COLO829 (cell line): ENCODE measurements around the gene KATNIP.

ENCODE experiments used
- DNase-seq: peaks from one replicate; pipeline ENCODE4 v3.0.0; 2012; ENCODE audit warnings: low spot score

KATNIP gene

GRCh38 chr16:27585200-27585599 is 35.3 kb downstream of the KATNIP start:
- no peak for DNase-seq

GRCh38 chr16:27586711-27587110 is 36.8 kb downstream of the KATNIP start:
- DNase-seq, result no peak

- DNase-seq, result no peak
These were observed 38.1 kb downstream of the KATNIP start for GRCh38 chr16:27588057-27588456.

DNA sequence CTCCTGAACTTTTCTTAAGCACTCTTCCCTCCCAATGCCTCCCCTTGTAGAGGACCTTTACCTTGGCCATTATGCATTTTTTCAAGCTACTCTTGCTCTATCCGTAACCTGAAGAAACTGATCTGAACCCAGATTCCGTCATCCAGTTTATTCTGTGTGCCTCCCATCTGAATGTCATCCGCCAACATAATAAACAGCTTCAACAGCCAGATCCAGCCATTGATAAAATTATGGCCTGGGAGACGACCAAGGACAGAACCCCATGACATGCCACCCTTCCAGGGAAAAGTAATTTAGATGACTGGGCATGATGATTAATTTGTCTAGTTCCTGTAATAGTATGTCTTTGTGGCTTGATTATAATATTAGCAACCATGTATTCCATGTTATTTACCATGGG is 41.9 kb downstream of the KATNIP start:
- no peak for DNase-seq

GRCh38 chr16:27595475-27595874 is 45.5 kb downstream of the KATNIP start:
- DNase-seq, result no peak

DNA sequence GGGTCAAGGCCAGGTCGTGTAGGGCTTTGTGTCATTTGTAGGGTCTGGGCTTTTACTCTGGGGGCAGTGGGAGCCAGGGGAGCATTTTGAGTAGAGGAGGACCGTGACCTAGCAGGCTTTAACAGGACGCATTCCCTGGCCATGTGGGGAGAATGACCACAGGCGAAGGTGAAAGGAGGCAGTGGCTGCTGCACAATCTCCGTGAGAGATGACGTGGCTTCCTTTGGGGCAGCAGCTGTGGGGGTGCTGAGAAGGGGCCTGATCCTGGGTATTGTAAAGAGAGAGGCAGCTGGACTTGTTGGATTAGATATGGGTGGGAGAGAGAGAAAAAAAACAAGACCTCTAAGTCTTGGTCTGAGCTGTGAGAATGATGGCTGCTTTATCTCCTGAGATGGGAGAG is 46.0 kb downstream of the KATNIP start:
- no peak for DNase-seq

DNA sequence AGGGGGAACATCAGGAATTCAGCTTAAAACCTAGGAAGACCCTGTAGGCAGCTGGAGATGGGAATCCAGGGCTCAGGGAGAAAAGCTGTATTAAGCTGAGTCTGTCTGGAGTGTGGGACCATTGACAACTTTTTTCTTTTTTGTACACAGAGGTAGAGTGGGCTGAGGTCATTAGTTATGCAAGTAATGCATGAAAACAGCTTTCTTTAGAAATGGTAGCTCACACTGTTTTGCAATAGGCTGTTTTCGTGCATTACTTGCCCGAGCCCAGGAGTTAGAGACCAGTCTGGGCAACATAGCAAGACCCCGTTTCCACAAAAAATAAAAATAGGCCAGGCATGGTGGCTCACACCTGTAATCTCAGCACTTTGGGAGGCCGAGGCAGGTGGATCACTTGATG is 46.5 kb downstream of the KATNIP start:
- no peak for DNase-seq

GRCh38 chr16:27597361-27597760 is 47.4 kb downstream of the KATNIP start:
- no peak for DNase-seq

- DNase-seq, result no peak
These were observed 48.3 kb downstream of the KATNIP start for GRCh38 chr16:27598220-27598619.

GRCh38 chr16:27598931-27599565 is 49.1 kb downstream of the KATNIP start:
- no peak for DNase-seq

DNA sequence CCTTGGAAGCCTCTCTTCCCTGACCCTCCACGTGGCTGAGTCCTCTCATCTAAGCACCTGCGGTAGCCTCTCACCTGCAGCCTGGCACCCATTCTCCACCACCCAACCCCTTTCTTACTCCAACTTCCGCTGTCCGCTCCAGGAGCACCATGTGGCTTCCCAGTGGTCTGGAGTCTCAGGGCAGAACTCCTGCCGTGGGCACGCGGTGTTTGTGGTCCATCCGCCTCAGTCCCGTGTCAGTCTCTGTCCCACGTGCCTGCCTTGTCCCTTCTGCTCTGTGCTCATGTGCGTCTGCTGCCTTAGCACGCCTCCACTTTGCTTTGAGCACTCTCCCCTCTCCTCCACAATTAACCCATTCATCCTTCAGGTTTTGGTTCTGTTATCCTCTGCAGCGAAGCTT is 49.7 kb downstream of the KATNIP start:
- no peak for DNase-seq
